ENCODE data around the gene TPST2. TPM values are rescaled to one million over a fixed set of nuclear protein-coding genes. Genes with fewer than 3 reads are reported as not detected.
A peak's percentile ranks its signal among the peaks of the same experiment; 100 is the strongest.

TPST2 gene
- total and polyA plus RNA-seq, 2 of the 4 experiments (the other 2 are of a cell fraction), result 42.5 to 63.6 TPM

DNA sequence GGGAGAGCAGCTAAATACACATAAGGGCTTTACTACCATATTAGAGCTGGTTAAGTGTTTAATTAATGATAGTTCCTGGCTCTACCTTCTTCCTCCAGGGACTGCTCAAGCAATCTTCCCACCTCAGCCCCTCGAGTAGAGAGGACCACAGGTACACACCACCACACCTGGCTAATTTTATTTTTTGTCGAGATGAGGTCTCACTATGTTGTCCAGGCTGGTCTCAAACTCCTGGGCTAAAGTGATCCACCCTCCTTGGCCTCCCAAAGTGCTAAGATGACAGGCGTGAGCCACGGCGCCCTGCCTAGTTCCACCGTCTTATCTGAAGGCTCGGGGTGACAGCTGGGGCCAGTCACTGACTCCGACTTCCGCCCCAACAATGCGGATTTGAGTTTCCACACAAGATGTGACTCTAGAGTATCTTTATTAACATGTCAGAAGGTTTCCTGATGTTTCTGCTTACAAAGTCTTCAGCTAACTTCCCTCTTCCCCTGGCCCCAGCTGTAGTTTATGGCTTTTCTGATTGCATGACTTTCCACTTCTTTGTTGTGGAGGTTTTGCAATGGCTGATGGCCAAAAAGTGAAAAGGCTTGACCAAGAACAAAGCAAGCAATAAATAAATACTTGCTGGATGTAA, 16.8 kb downstream of the TPST2 start:
- no peak for TF ChIP-seq USF2 (IDR thresholded peaks at IDR 0.05; ENCODE audit: low read depth, low read length)
- TF ChIP-seq CEBPB (IDR thresholded peaks at IDR 0.05; ENCODE audit: low read depth, low read length), result no peak
- TF ChIP-seq CHD1 (IDR thresholded peaks at IDR 0.05; ENCODE audit: low read depth, low read length), result no peak
- TF ChIP-seq RAD21 (IDR thresholded peaks at IDR 0.05; ENCODE audit: low read length), result no peak
- no peak overlapping the region for H3K56ac ChIP-seq (ENCODE audit: extremely low read depth, insufficient read depth, low read length)
- ATAC-seq (ENCODE audit: low read depth), result no peak; the same call in 1 of the 2 replicates
- H4K5ac ChIP-seq (ENCODE audit: low read depth, low read length), result peak overlapping the region; percentile 15; the same call in 1 of the 2 replicates
- H3K9me1 ChIP-seq (ENCODE audit: insufficient read depth, low read length), result peaks cover 20% of the 10 kb centered on the region
- POLR2A ChIA-PET (ENCODE audit: unreplicated experiment), result no interaction called here
- no peak overlapping the region for H2AK9ac ChIP-seq (replicated peaks; ENCODE audit: low read depth, low read length, poor library complexity)
- H3K18ac ChIP-seq (ENCODE audit: low read depth, low read length), result no peak overlapping the region
- no peak overlapping the region for H2BK20ac ChIP-seq (ENCODE audit: low read depth, low read length)
- H4K91ac ChIP-seq (ENCODE audit: insufficient read depth, low read depth, low read length), result no peak overlapping the region; the same call in 1 of the 2 replicates
- H2BK120ac ChIP-seq (ENCODE audit: low read depth, low read length), result no peak overlapping the region
- no peak overlapping the region for H2BK15ac ChIP-seq (ENCODE audit: low read depth, low read length)
- no peak overlapping the region for H3K4me3 ChIP-seq (ENCODE audit: insufficient read depth, low read depth, low read length)
- H3K79me1 ChIP-seq (ENCODE audit: low read depth in 1 of 2, low read length in 2 of 2), result peaks cover 42 to 87% of the 10 kb centered on the region in 2 experiments
- H3K4ac ChIP-seq (ENCODE audit: low read depth, low read length), result no peak overlapping the region
- H3K4me1 ChIP-seq (ENCODE audit: control insufficient read depth, insufficient read depth, low read length), result peaks cover 9% of the 10 kb centered on the region
- H3K9ac ChIP-seq (ENCODE audit: low read depth, low read length), result no peak overlapping the region
- H3K9me3 ChIP-seq (ENCODE audit: control insufficient read depth, insufficient read depth, low read length), result no peaks in the 10 kb centered on the region
- H3K23ac ChIP-seq (ENCODE audit: low read depth, low read length), result no peak overlapping the region
- H3K14ac ChIP-seq (replicated peaks; ENCODE audit: low read depth, low read length), result no peak overlapping the region
- H2BK5ac ChIP-seq (ENCODE audit: low read depth, low read length, poor library complexity, severe bottlenecking), result no peak overlapping the region
- dilution Hi-C loops (cut with HindIII; ENCODE audit: low sequenced_read_pairs, unreplicated experiment), result no loop called here
- peak overlapping the region; percentile 43; the same call in 1 of the 2 replicates for H3K27ac ChIP-seq (ENCODE audit: insufficient read depth, low read length)
- no peak overlapping the region for H2AK5ac ChIP-seq (ENCODE audit: low read depth, low read length)
- in situ Hi-C loops (cut with MboI; ENCODE audit: low sequenced_read_pairs), result no loop called here
- intact Hi-C loops (cut with micrococcal nuclease), result no loop called here
- no TSS peak for BruUV-seq (replicated peaks)
- H3K27me3 ChIP-seq (ENCODE audit: control insufficient read depth, insufficient read depth, low read length), result no peaks in the 10 kb centered on the region
- H4K8ac ChIP-seq (ENCODE audit: low read depth in 2 of 2, low read length in 2 of 2), result peak overlapping the region in 1 of 2 experiments; percentile 30; a peak in 2 of 4 replicates
- H3K36me3 ChIP-seq (ENCODE audit: control insufficient read depth, insufficient read depth, low read length), result no peaks in the 10 kb centered on the region
- H3K4me2 ChIP-seq (ENCODE audit: low read depth, low read length), result no peak overlapping the region
- no CpG with 5 or more reads among the region's 10 CpGs for WGBS, 2 experiments (ENCODE audit: extremely low coverage in 2 of 2, insufficient read length in 1 of 2)
- CTCF ChIA-PET, result no interaction called here
- DNase-seq, result peak; percentile 48
- H2AFZ ChIP-seq (replicated peaks; ENCODE audit: low read length, poor library complexity), result no peak overlapping the region
- H4K20me1 ChIP-seq (ENCODE audit: insufficient read depth, low read length), result peaks cover 35% of the 10 kb centered on the region
